ENCODE results near the gene NR6A1. TPM values are rescaled to one million over a fixed set of nuclear protein-coding genes. Genes with fewer than 3 reads are reported as not detected.

Gene NR6A1
- total RNA-seq, 1 experiment from 2014 or later = 99.3 TPM

GRCh38 chr9:124707666-124708065 lies 63.4 kb downstream of the NR6A1 start:
- Histone ChIP-seq H3K56ac (ENCODE audit: insufficient read length, low read depth, low read length) (no peak overlapping the region), H2BK20ac (ENCODE audit: low read depth, low read length, poor library complexity, severe bottlenecking) (no peak overlapping the region), H2BK15ac (ENCODE audit: low read depth, low read length) (no peak overlapping the region), H4K8ac (replicated peaks; ENCODE audit: insufficient read length, low read depth, low read length) (no peak overlapping the region), H3K27me3 (ENCODE audit: insufficient read depth, low read length) (no peaks in the 10 kb centered on the region), H3K9me3 (ENCODE audit: control insufficient read depth, low read depth, low read length) (no peaks in the 10 kb centered on the region), H4K91ac (ENCODE audit: insufficient read length, low read depth, low read length) (no peak overlapping the region), H3K14ac (ENCODE audit: insufficient read depth, low read length) (no peak overlapping the region), H4K20me1 (ENCODE audit: control insufficient read depth, insufficient read depth, insufficient read length) (no peaks in the 10 kb centered on the region), H2BK12ac (ENCODE audit: insufficient read length, low read depth, low read length) (no peak overlapping the region), H3K79me1 (ENCODE audit: insufficient read depth, low read depth, low read length, poor library complexity, severe bottlenecking) (peaks cover 4% of the 10 kb centered on the region), H3K23me2 (ENCODE audit: insufficient read length, low read depth, low read length, poor library complexity, severe bottlenecking) (no peaks in the 10 kb centered on the region), H4K5ac (ENCODE audit: insufficient read length, low read depth, low read length) (no peak overlapping the region), H3K4me1 (ENCODE audit: insufficient read depth, low read length) (peaks cover 3% of the 10 kb centered on the region), H2AK5ac (ENCODE audit: insufficient read length, low read length) (no peak overlapping the region), H3K79me2 (ENCODE audit: insufficient read depth, low read length) (peaks cover 6% of the 10 kb centered on the region; the same call in 1 of the 2 replicates), H3K9ac (ENCODE audit: extremely low read depth, insufficient read length, low read length) (no peak overlapping the region), H2BK5ac (ENCODE audit: insufficient read length, low read length) (no peak overlapping the region), H3T11ph (ENCODE audit: low read length) (no peak overlapping the region), H3K4me2 (ENCODE audit: insufficient read depth, insufficient read length, low read length) (no peak overlapping the region), H3K18ac (ENCODE audit: insufficient read length, low read depth, low read length) (no peak overlapping the region), H3K23ac (ENCODE audit: insufficient read length, low read depth, low read length) (no peak overlapping the region), H3K27ac (ENCODE audit: insufficient read length, low read depth, low read length) (no peak overlapping the region), H3K4ac (ENCODE audit: low read depth, low read length) (no peak overlapping the region), H2AFZ (ENCODE audit: low read length) (no peak overlapping the region), H2BK120ac (ENCODE audit: low read depth, low read length, poor library complexity, severe bottlenecking) (no peak overlapping the region)
- H3K9me3 Mint-ChIP-seq = peaks cover 0 to 4% of the 10 kb centered on the region in 2 experiments; a peak in 3 of 5 replicates
- no peak overlapping the region for H3K4me3 Mint-ChIP-seq
- no peaks in the 10 kb centered on the region for H3K27me3 Mint-ChIP-seq (ENCODE audit: low read depth)
- peaks cover 11 to 22% (median 11%) of the 10 kb centered on the region in 3 experiments for H3K36me3 Mint-ChIP-seq (ENCODE audit: insufficient read depth in 1 of 3, low read depth in 3 of 3)
- H3K4me1 Mint-ChIP-seq = peaks cover 20 to 26% of the 10 kb centered on the region in 2 experiments
- TF ChIP-seq CTCF (conservative IDR thresholded peaks at IDR 0.05) = no peak
- no peak for DNase-seq
- peak overlapping the region in 2 of 3 experiments; percentile 13 to 32; a peak in 3 of 7 replicates for H3K27ac Mint-ChIP-seq
- no CpG with 5 or more reads among the region's 3 CpGs for WGBS (ENCODE audit: extremely low coverage, insufficient read length, low lambda C conversion rate)

Data from H9 (cell line).